ENCODE measurements around the gene LACTB. TPM values are rescaled to one million over a fixed set of nuclear protein-coding genes. Genes with fewer than 3 reads are reported as not detected.

LACTB gene
- total and polyA plus RNA-seq, 2 of the 4 experiments (the other 2 are of a cell fraction) = 12.9 to 32.7 TPM

DNA sequence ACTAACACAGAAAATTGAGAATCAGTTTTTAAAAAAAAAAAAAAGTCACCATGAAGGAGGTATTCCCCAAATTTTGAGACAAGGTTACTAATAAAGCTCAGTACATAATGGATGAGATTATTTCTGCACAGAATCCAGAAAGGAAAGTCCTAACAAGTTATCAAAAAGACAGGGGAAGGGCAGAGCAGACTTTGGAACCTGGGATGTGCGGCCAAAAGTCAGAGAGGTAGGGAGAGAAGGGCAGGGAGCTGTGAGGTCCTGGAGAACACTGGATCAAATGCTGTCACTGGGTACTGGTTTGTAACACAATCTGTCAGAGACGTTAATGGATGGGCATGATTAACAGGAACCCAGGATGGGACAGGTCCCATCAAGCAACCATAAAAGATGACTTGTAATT is 12.2 kb upstream of the LACTB start:
- Histone ChIP-seq H2AFZ (replicated peaks; ENCODE audit: low read length, poor library complexity) (no peak overlapping the region), H3K9ac (ENCODE audit: low read depth, low read length) (no peak overlapping the region), H3K36me3 (ENCODE audit: control insufficient read depth, insufficient read depth, low read length) (no peaks in the 10 kb centered on the region), H3K79me1 (ENCODE audit: low read depth in 1 of 2, low read length in 2 of 2) (peaks cover 0 to 7% of the 10 kb centered on the region in 2 experiments; a peak in 2 of 4 replicates), H3K9me1 (ENCODE audit: insufficient read depth, low read length) (peaks cover 13% of the 10 kb centered on the region), H2AK5ac (ENCODE audit: low read depth, low read length) (peak overlapping the region; percentile 84; the same call in 1 of the 2 replicates), H2BK20ac (ENCODE audit: low read depth, low read length) (peak overlapping the region; percentile 69), H3K9me3 (ENCODE audit: control insufficient read depth, insufficient read depth, low read length) (peaks cover 6% of the 10 kb centered on the region), H3K27me3 (ENCODE audit: control insufficient read depth, insufficient read depth, low read length) (no peaks in the 10 kb centered on the region), H3K4ac (ENCODE audit: low read depth, low read length) (peak overlapping the region; percentile 51), H3K4me3 (ENCODE audit: insufficient read depth, low read depth, low read length) (no peak overlapping the region), H3K56ac (ENCODE audit: extremely low read depth, insufficient read depth, low read length) (no peak overlapping the region), H4K5ac (ENCODE audit: low read depth, low read length) (peak overlapping the region; percentile 49; the same call in 1 of the 2 replicates), H3K4me1 (ENCODE audit: control insufficient read depth, insufficient read depth, low read length) (peaks cover 17% of the 10 kb centered on the region), H3K23ac (ENCODE audit: low read depth, low read length) (peak overlapping the region; percentile 18; the same call in 1 of the 2 replicates), H2BK5ac (ENCODE audit: low read depth, low read length, poor library complexity, severe bottlenecking) (peak overlapping the region; percentile 8), H4K20me1 (ENCODE audit: insufficient read depth, low read length) (no peaks in the 10 kb centered on the region), H4K91ac (ENCODE audit: insufficient read depth, low read depth, low read length) (peak overlapping the region; percentile 91), H4K8ac (ENCODE audit: low read depth in 2 of 2, low read length in 2 of 2) (peak overlapping the region in 1 of 2 experiments; percentile 75; a peak in 3 of 4 replicates), H3K27ac (ENCODE audit: insufficient read depth, low read length) (no peak overlapping the region), H2BK15ac (ENCODE audit: low read depth, low read length) (peak overlapping the region; percentile 85), H3K4me2 (ENCODE audit: low read depth, low read length) (no peak overlapping the region), H3K14ac (replicated peaks; ENCODE audit: low read depth, low read length) (peak overlapping the region; percentile 87), H2AK9ac (replicated peaks; ENCODE audit: low read depth, low read length, poor library complexity) (no peak overlapping the region), H3K18ac (ENCODE audit: low read depth, low read length) (peak overlapping the region; percentile 73; the same call in 1 of the 2 replicates), H2BK120ac (ENCODE audit: low read depth, low read length) (peak overlapping the region; percentile 96)
- in situ Hi-C loops (cut with MboI; ENCODE audit: low sequenced_read_pairs) = no loop called here
- CTCF ChIA-PET = interaction anchor here (0.6 to 1.2 kb wide), 2 partner anchors 15 to 331 kb away, joined by 3 to 7 read pairs; no protein-coding TSS in a partner anchor
- WGBS, 2 experiments (ENCODE audit: extremely low coverage in 2 of 2, insufficient read length in 1 of 2) = 100% methylated on average over 1 of the region's 2 CpGs; no CpG with 5 or more reads in 1 of the 2 experiments
- no TSS peak for BruUV-seq (replicated peaks)
- ATAC-seq (ENCODE audit: low read depth) = no peak
- no peak for DNase-seq
- dilution Hi-C loops (cut with HindIII; ENCODE audit: low sequenced_read_pairs, unreplicated experiment) = no loop called here
- intact Hi-C loops (cut with micrococcal nuclease) = no loop called here
- POLR2A ChIA-PET (ENCODE audit: unreplicated experiment) = interaction anchor here (0.6 kb wide), 1 partner anchor 40 kb away, joined by 3 read pairs; no protein-coding TSS in a partner anchor
- no peak for TF ChIP-seq FOS (IDR thresholded peaks at IDR 0.05; ENCODE audit: low read depth, low read length)
- TF ChIP-seq CEBPB (IDR thresholded peaks at IDR 0.05; ENCODE audit: low read depth, low read length) = no peak
- TF ChIP-seq, protein P1, sequence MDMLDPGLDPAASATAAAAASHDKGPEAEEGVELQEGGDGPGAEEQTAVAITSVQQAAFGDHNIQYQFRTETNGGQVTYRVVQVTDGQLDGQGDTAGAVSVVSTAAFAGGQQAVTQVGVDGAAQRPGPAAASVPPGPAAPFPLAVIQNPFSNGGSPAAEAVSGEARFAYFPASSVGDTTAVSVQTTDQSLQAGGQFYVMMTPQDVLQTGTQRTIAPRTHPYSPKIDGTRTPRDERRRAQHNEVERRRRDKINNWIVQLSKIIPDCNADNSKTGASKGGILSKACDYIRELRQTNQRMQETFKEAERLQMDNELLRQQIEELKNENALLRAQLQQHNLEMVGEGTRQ (IDR thresholded peaks at IDR 0.05; ENCODE audit: low read depth, low read length) = no peak
- no peak for TF ChIP-seq BHLHE40 (IDR thresholded peaks at IDR 0.05; ENCODE audit: low read depth, low read length)
- no peak for TF ChIP-seq RAD21 (IDR thresholded peaks at IDR 0.05; ENCODE audit: low read length)
- TF ChIP-seq POLR2A (IDR thresholded peaks at IDR 0.05; ENCODE audit: low read depth, low read length) = no peak
- no peak for TF ChIP-seq RCOR1 (IDR thresholded peaks at IDR 0.05; ENCODE audit: insufficient replicate concordance, low read length)
- TF ChIP-seq SMC3 (IDR thresholded peaks at IDR 0.05; ENCODE audit: low read depth, low read length) = no peak
- TF ChIP-seq, protein P2, sequence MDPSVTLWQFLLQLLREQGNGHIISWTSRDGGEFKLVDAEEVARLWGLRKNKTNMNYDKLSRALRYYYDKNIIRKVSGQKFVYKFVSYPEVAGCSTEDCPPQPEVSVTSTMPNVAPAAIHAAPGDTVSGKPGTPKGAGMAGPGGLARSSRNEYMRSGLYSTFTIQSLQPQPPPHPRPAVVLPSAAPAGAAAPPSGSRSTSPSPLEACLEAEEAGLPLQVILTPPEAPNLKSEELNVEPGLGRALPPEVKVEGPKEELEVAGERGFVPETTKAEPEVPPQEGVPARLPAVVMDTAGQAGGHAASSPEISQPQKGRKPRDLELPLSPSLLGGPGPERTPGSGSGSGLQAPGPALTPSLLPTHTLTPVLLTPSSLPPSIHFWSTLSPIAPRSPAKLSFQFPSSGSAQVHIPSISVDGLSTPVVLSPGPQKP (IDR thresholded peaks at IDR 0.05; ENCODE audit: borderline replicate concordance, low read depth, low read length) = no peak
- TF ChIP-seq MXI1 (IDR thresholded peaks at IDR 0.05; ENCODE audit: borderline replicate concordance, low read depth, low read length) = no peak
- TF ChIP-seq, protein P3, sequence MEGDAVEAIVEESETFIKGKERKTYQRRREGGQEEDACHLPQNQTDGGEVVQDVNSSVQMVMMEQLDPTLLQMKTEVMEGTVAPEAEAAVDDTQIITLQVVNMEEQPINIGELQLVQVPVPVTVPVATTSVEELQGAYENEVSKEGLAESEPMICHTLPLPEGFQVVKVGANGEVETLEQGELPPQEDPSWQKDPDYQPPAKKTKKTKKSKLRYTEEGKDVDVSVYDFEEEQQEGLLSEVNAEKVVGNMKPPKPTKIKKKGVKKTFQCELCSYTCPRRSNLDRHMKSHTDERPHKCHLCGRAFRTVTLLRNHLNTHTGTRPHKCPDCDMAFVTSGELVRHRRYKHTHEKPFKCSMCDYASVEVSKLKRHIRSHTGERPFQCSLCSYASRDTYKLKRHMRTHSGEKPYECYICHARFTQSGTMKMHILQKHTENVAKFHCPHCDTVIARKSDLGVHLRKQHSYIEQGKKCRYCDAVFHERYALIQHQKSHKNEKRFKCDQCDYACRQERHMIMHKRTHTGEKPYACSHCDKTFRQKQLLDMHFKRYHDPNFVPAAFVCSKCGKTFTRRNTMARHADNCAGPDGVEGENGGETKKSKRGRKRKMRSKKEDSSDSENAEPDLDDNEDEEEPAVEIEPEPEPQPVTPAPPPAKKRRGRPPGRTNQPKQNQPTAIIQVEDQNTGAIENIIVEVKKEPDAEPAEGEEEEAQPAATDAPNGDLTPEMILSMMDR (conservative IDR thresholded peaks at IDR 0.05; ENCODE audit: low read depth, low read length) = no peak
- TF ChIP-seq NFE2L2 (IDR thresholded peaks at IDR 0.05; ENCODE audit: low read depth, low read length) = no peak
- TF ChIP-seq CHD1 (IDR thresholded peaks at IDR 0.05; ENCODE audit: low read depth, low read length) = no peak
- no peak for TF ChIP-seq RFX5 (IDR thresholded peaks at IDR 0.05; ENCODE audit: low read depth, low read length)
- no peak for TF ChIP-seq MAZ (IDR thresholded peaks at IDR 0.05; ENCODE audit: borderline replicate concordance, low read depth, low read length)
- TF ChIP-seq MAFK (IDR thresholded peaks at IDR 0.05; ENCODE audit: low read depth, low read length) = no peak

Measured in IMR-90 (cell line).